ENCODE data around the gene DRAM1. TPM values are rescaled to one million over a fixed set of nuclear protein-coding genes. Genes with fewer than 3 reads are reported as not detected.

DRAM1 gene
- total and polyA plus RNA-seq, 2 donors (not counting 1 experiment from before 2014, with no cell fraction given): 155 to 184 TPM

DNA sequence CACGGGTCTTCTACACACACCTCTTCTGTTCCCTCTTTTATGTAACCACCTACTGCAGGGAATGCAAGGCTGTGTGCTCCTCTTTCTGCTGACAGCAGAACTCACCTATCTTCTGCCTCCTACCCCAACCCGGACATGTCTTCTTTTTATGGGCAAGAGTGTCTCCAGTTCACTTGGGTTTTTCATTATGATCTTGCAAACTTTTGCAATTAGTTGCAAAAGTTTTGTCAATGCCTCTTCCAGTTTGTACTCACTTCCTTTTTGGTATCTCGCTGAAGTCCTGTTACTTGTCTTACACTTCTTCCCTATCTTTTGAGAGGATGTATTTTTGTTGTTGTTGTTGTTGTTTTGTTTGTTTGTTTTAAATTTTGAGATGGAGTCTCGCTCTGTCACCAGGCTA lies 50.6 kb downstream of the DRAM1 start:
- Histone ChIP-seq H3K4me3 (replicated peaks in 1 of 4; ENCODE audit: control extremely low read depth in 1 of 4, insufficient read depth in 1 of 4, low read depth in 3 of 4, low read length in 4 of 4) (no peak overlapping the region), H3K27ac (ENCODE audit: insufficient read depth, low read length) (no peak overlapping the region), H3K27me3 (ENCODE audit: control insufficient read depth, insufficient read depth, low read length) (no peaks in the 10 kb centered on the region), H3K9me3 (ENCODE audit: control insufficient read depth, insufficient read depth, low read depth, low read length) (no peaks in the 10 kb centered on the region), H3K36me3 (ENCODE audit: control insufficient read depth, insufficient read depth, low read length) (no peaks in the 10 kb centered on the region), H3K4me2 (ENCODE audit: extremely low read depth, insufficient read depth, low read length) (no peak overlapping the region), H3K4me1 (ENCODE audit: control insufficient read depth, extremely low read depth, insufficient read depth, low read length) (peaks cover 14% of the 10 kb centered on the region), H2AFZ (ENCODE audit: low read length) (no peak overlapping the region), H3K79me2 (ENCODE audit: control insufficient read depth, insufficient read depth, low read length) (no peaks in the 10 kb centered on the region), H4K20me1 (ENCODE audit: control insufficient read depth, extremely low read depth, insufficient read depth, low read length) (no peaks in the 10 kb centered on the region), H3K9ac (ENCODE audit: insufficient read depth, low read length) (no peak overlapping the region)
- no peak for DNase-seq (ENCODE audit: low read depth in 2 of 2)
- no peak for TF ChIP-seq EZH2 (IDR thresholded peaks at IDR 0.05; ENCODE audit: low read length, missing control alignments)
- TF ChIP-seq, protein P1, sequence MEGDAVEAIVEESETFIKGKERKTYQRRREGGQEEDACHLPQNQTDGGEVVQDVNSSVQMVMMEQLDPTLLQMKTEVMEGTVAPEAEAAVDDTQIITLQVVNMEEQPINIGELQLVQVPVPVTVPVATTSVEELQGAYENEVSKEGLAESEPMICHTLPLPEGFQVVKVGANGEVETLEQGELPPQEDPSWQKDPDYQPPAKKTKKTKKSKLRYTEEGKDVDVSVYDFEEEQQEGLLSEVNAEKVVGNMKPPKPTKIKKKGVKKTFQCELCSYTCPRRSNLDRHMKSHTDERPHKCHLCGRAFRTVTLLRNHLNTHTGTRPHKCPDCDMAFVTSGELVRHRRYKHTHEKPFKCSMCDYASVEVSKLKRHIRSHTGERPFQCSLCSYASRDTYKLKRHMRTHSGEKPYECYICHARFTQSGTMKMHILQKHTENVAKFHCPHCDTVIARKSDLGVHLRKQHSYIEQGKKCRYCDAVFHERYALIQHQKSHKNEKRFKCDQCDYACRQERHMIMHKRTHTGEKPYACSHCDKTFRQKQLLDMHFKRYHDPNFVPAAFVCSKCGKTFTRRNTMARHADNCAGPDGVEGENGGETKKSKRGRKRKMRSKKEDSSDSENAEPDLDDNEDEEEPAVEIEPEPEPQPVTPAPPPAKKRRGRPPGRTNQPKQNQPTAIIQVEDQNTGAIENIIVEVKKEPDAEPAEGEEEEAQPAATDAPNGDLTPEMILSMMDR (conservative IDR thresholded peaks at IDR 0.05 in 1 of 2, IDR thresholded peaks at IDR 0.05 in 1 of 2; ENCODE audit: low read depth in 1 of 2, low read length in 2 of 2): no peak

DNA sequence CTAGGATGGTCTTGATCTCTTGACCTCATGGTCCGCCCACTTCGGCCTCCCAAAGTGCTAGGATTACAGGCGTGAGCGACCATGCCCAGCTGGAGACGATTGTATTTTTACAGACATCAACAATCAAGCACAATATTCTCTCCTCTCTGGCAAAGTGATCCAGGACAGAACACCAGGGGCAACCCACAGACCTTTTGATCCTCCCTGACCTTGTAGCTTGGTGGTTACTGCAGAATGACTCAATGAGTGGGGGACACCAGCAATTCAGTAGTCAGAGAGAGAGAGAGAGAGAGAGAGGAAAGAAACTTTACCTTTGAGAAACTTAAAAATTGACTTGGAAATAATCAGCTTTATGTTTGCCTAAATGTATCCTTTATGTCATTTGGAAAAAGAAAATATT lies 51.2 kb downstream of the DRAM1 start:
- no peak for DNase-seq (ENCODE audit: low read depth in 2 of 2)
- H3K9ac ChIP-seq (ENCODE audit: insufficient read depth, low read length): no peak overlapping the region
- H2AFZ ChIP-seq (ENCODE audit: low read length): no peak overlapping the region

DNA sequence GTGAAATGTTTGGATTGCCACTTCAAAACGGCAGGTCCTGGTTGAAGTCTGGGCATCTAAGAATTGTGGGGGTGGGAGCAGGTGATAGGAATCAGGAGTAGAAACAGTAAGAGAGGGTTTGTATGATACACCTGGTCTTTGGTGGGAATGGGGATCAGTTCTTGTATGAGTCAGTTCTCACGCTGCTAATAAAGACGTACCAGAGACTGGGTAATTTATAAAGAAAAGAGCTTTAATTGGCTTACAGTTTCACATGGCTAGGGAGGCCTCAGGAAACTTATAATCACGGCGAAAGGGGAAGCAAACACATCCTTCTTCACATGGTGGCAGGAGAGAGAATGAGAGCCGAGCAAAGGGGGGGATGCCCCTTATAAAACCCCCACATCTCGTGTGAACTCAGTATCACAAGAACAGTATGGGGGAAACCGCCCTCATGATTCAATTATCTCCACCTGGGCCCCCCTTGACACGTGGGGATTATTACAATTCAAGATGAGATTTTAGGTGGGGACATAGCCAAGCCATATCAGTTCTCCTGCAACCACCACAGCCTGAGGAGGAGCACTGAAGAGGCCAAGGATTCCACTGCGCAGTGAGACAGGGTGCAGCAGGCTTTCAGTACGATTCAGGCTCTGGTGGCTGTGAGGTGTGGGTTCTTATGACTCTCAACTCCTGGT lies 52.1 kb downstream of the DRAM1 start:
- no peak overlapping the region for H3K4me2 ChIP-seq (ENCODE audit: extremely low read depth, insufficient read depth, low read length)
- no peak overlapping the region for H2AFZ ChIP-seq (ENCODE audit: low read length)
- H4K20me1 ChIP-seq (ENCODE audit: control insufficient read depth, extremely low read depth, insufficient read depth, low read length): no peaks in the 10 kb centered on the region
- no peak overlapping the region for H3K4me3 ChIP-seq (replicated peaks in 1 of 4; ENCODE audit: control extremely low read depth in 1 of 4, insufficient read depth in 1 of 4, low read depth in 3 of 4, low read length in 4 of 4)
- H3K79me2 ChIP-seq (ENCODE audit: control insufficient read depth, insufficient read depth, low read length): no peaks in the 10 kb centered on the region
- no peaks in the 10 kb centered on the region for H3K36me3 ChIP-seq (ENCODE audit: control insufficient read depth, insufficient read depth, low read length)
- no peak for DNase-seq (ENCODE audit: low read depth in 2 of 2)
- TF ChIP-seq EZH2 (IDR thresholded peaks at IDR 0.05; ENCODE audit: low read length, missing control alignments): no peak
- TF ChIP-seq, protein P1 (conservative IDR thresholded peaks at IDR 0.05 in 1 of 2, IDR thresholded peaks at IDR 0.05 in 1 of 2; ENCODE audit: low read depth in 1 of 2, low read length in 2 of 2): no peak
- no peak overlapping the region for H3K27ac ChIP-seq (ENCODE audit: insufficient read depth, low read length)
- H3K4me1 ChIP-seq (ENCODE audit: control insufficient read depth, extremely low read depth, insufficient read depth, low read length): peaks cover 13% of the 10 kb centered on the region
- no peaks in the 10 kb centered on the region for H3K27me3 ChIP-seq (ENCODE audit: control insufficient read depth, insufficient read depth, low read length)
- H3K9me3 ChIP-seq (ENCODE audit: control insufficient read depth, insufficient read depth, low read depth, low read length): no peaks in the 10 kb centered on the region
- no peak overlapping the region for H3K9ac ChIP-seq (ENCODE audit: insufficient read depth, low read length)

More for the DNA sequence above, 51.2 kb downstream of the DRAM1 start:
- H4K20me1 ChIP-seq (ENCODE audit: control insufficient read depth, extremely low read depth, insufficient read depth, low read length): no peaks in the 10 kb centered on the region
- H3K4me3 ChIP-seq (replicated peaks in 1 of 4; ENCODE audit: control extremely low read depth in 1 of 4, insufficient read depth in 1 of 4, low read depth in 3 of 4, low read length in 4 of 4): no peak overlapping the region
- no peak overlapping the region for H3K4me2 ChIP-seq (ENCODE audit: extremely low read depth, insufficient read depth, low read length)
- H3K27ac ChIP-seq (ENCODE audit: insufficient read depth, low read length): no peak overlapping the region
- no peaks in the 10 kb centered on the region for H3K9me3 ChIP-seq (ENCODE audit: control insufficient read depth, insufficient read depth, low read depth, low read length)
- H3K36me3 ChIP-seq (ENCODE audit: control insufficient read depth, insufficient read depth, low read length): no peaks in the 10 kb centered on the region
- peaks cover 14% of the 10 kb centered on the region for H3K4me1 ChIP-seq (ENCODE audit: control insufficient read depth, extremely low read depth, insufficient read depth, low read length)
- no peaks in the 10 kb centered on the region for H3K79me2 ChIP-seq (ENCODE audit: control insufficient read depth, insufficient read depth, low read length)
- no peaks in the 10 kb centered on the region for H3K27me3 ChIP-seq (ENCODE audit: control insufficient read depth, insufficient read depth, low read length)
- TF ChIP-seq EZH2 (IDR thresholded peaks at IDR 0.05; ENCODE audit: low read length, missing control alignments): no peak
- TF ChIP-seq, protein P1 (conservative IDR thresholded peaks at IDR 0.05 in 1 of 2, IDR thresholded peaks at IDR 0.05 in 1 of 2; ENCODE audit: low read depth in 1 of 2, low read length in 2 of 2): no peak

All from fibroblast of lung (primary cell).